ENCODE data around the gene IQSEC1.

- TF ChIP-seq POLR2A (IDR thresholded peaks at IDR 0.05): no peak
- TF ChIP-seq CTCF (IDR thresholded peaks at IDR 0.05): no peak
- TF ChIP-seq POLR2AphosphoS5 (IDR thresholded peaks at IDR 0.05): no peak
These were observed 68.9 kb downstream of the IQSEC1 start for GRCh38 chr3:13004376-13004775.

All from prostate gland (tissue), 2 donors.